GM21526 (cell line): Measurements from ENCODE around the gene SLC1A4.

Experiments used
- ATAC-seq: cut with Tn5 transposase; IDR thresholded peaks from one replicate; pipeline ENCODE4 v1.9.1; 2021; ENCODE audit warnings: moderate library complexity; ENCODE audit not compliant: unreplicated experiment, low FRiP score

SLC1A4 gene

GRCh38 chr2:65069439-65069824 lies 80.2 kb downstream of the SLC1A4 start:
- no peak for ATAC-seq

GRCh38 chr2:65070172-65070830 lies 81.1 kb downstream of the SLC1A4 start:
- no peak for ATAC-seq

- no peak for ATAC-seq
Measured at GRCh38 chr2:65070856-65071255, 81.7 kb downstream of the SLC1A4 start.

GRCh38 chr2:65071499-65072180 lies 82.4 kb downstream of the SLC1A4 start:
- no peak for ATAC-seq

GRCh38 chr2:65072181-65072970 lies 83.2 kb downstream of the SLC1A4 start:
- peak; percentile 43 for ATAC-seq
